ENCODE results near the gene MYCBP2.
"Not testable (repeated sequence)": the region's sequence is repeated elsewhere in the genome, so short reads cannot be mapped to it uniquely, and the experiment has no call there.

MYCBP2 gene

GRCh38 chr13:77013853-77014542 lies 312.9 kb downstream of the MYCBP2 start:
- Histone ChIP-seq H3K4me1 (ENCODE audit: insufficient read depth, low read length) (no peaks in the 10 kb centered on the region), H3K4me3 (ENCODE audit: low read length) (no peak overlapping the region), H3K9me3 (ENCODE audit: insufficient read depth, low read depth, low read length) (no peaks in the 10 kb centered on the region), H3K36me3 (ENCODE audit: insufficient read depth, low read length) (peaks cover 95% of the 10 kb centered on the region), H3K9ac (ENCODE audit: low read depth, low read length) (no peak overlapping the region), H3K27ac (ENCODE audit: low read depth, low read length) (no peak overlapping the region), H3K27me3 (ENCODE audit: insufficient read depth, low read length) (no peaks in the 10 kb centered on the region)
- 90% methylated on average over 2 of the region's 2 CpGs for WGBS

GRCh38 chr13:77009719-77010118 lies 317.2 kb downstream of the MYCBP2 start:
- not testable (repeated sequence) for H3K9me3 ChIP-seq (ENCODE audit: insufficient read depth, low read depth, low read length); H3K27me3 ChIP-seq (ENCODE audit: insufficient read depth, low read length); H3K9ac ChIP-seq (ENCODE audit: low read depth, low read length); H3K4me1 ChIP-seq (ENCODE audit: insufficient read depth, low read length); H3K27ac ChIP-seq (ENCODE audit: low read depth, low read length); H3K4me3 ChIP-seq (ENCODE audit: low read length)
- 94% methylated on average over 5 of the region's 5 CpGs for WGBS
- H3K36me3 ChIP-seq (ENCODE audit: insufficient read depth, low read length): peaks cover 82% of the 10 kb centered on the region

- H3K4me1 ChIP-seq (ENCODE audit: insufficient read depth, low read length): no peaks in the 10 kb centered on the region
- no peak overlapping the region for H3K9ac ChIP-seq (ENCODE audit: low read depth, low read length)
- no peak overlapping the region for H3K4me3 ChIP-seq (ENCODE audit: low read length)
- WGBS: 91% methylated on average over 2 of the region's 2 CpGs
- peaks cover 75% of the 10 kb centered on the region for H3K36me3 ChIP-seq (ENCODE audit: insufficient read depth, low read length)
- no peaks in the 10 kb centered on the region for H3K9me3 ChIP-seq (ENCODE audit: insufficient read depth, low read depth, low read length)
- H3K27me3 ChIP-seq (ENCODE audit: insufficient read depth, low read length): no peaks in the 10 kb centered on the region
- H3K27ac ChIP-seq (ENCODE audit: low read depth, low read length): no peak overlapping the region
Measured at GRCh38 chr13:77009011-77009410, 317.9 kb downstream of the MYCBP2 start.

GRCh38 chr13:77008337-77008736 lies 318.6 kb downstream of the MYCBP2 start:
- H3K27me3 ChIP-seq (ENCODE audit: insufficient read depth, low read length); H3K9me3 ChIP-seq (ENCODE audit: insufficient read depth, low read depth, low read length); H3K4me1 ChIP-seq (ENCODE audit: insufficient read depth, low read length); H3K9ac ChIP-seq (ENCODE audit: low read depth, low read length); H3K27ac ChIP-seq (ENCODE audit: low read depth, low read length); H3K4me3 ChIP-seq (ENCODE audit: low read length): not testable (repeated sequence)
- peaks cover 68% of the 10 kb centered on the region for H3K36me3 ChIP-seq (ENCODE audit: insufficient read depth, low read length)
- WGBS: 95% methylated on average over 4 of the region's 4 CpGs

- Histone ChIP-seq H3K4me1 (ENCODE audit: insufficient read depth, low read length) (no peaks in the 10 kb centered on the region), H3K9ac (ENCODE audit: low read depth, low read length) (no peak overlapping the region), H3K4me3 (ENCODE audit: low read length) (no peak overlapping the region), H3K36me3 (ENCODE audit: insufficient read depth, low read length) (peaks cover 61% of the 10 kb centered on the region), H3K9me3 (ENCODE audit: insufficient read depth, low read depth, low read length) (no peaks in the 10 kb centered on the region), H3K27ac (ENCODE audit: low read depth, low read length) (no peak overlapping the region), H3K27me3 (ENCODE audit: insufficient read depth, low read length) (no peaks in the 10 kb centered on the region)
- WGBS: 77% methylated on average over 6 of the region's 7 CpGs
Measured at GRCh38 chr13:77002590-77003190, 324.2 kb downstream of the MYCBP2 start.

- Histone ChIP-seq H3K4me3 (ENCODE audit: low read length) (no peak overlapping the region), H3K4me1 (ENCODE audit: insufficient read depth, low read length) (no peaks in the 10 kb centered on the region), H3K9ac (ENCODE audit: low read depth, low read length) (no peak overlapping the region), H3K36me3 (ENCODE audit: insufficient read depth, low read length) (peaks cover 57% of the 10 kb centered on the region), H3K27ac (ENCODE audit: low read depth, low read length) (no peak overlapping the region), H3K9me3 (ENCODE audit: insufficient read depth, low read depth, low read length) (no peaks in the 10 kb centered on the region), H3K27me3 (ENCODE audit: insufficient read depth, low read length) (no peaks in the 10 kb centered on the region)
- 87% methylated on average over 3 of the region's 4 CpGs for WGBS
Measured at GRCh38 chr13:77001963-77002587, 324.8 kb downstream of the MYCBP2 start.

- Histone ChIP-seq H3K9ac (ENCODE audit: low read depth, low read length) (no peak overlapping the region), H3K27ac (ENCODE audit: low read depth, low read length) (no peak overlapping the region), H3K4me1 (ENCODE audit: insufficient read depth, low read length) (no peaks in the 10 kb centered on the region), H3K4me3 (ENCODE audit: low read length) (no peak overlapping the region), H3K9me3 (ENCODE audit: insufficient read depth, low read depth, low read length) (no peaks in the 10 kb centered on the region), H3K27me3 (ENCODE audit: insufficient read depth, low read length) (no peaks in the 10 kb centered on the region), H3K36me3 (ENCODE audit: insufficient read depth, low read length) (peaks cover 56% of the 10 kb centered on the region)
- 92% methylated on average over 4 of the region's 4 CpGs for WGBS
Measured at GRCh38 chr13:77001540-77001939, 325.4 kb downstream of the MYCBP2 start.

GRCh38 chr13:77000475-77000874 lies 326.4 kb downstream of the MYCBP2 start:
- Histone ChIP-seq H3K4me1 (ENCODE audit: insufficient read depth, low read length) (no peaks in the 10 kb centered on the region), H3K9ac (ENCODE audit: low read depth, low read length) (no peak overlapping the region), H3K4me3 (ENCODE audit: low read length) (no peak overlapping the region), H3K9me3 (ENCODE audit: insufficient read depth, low read depth, low read length) (no peaks in the 10 kb centered on the region), H3K36me3 (ENCODE audit: insufficient read depth, low read length) (peaks cover 59% of the 10 kb centered on the region), H3K27me3 (ENCODE audit: insufficient read depth, low read length) (no peaks in the 10 kb centered on the region), H3K27ac (ENCODE audit: low read depth, low read length) (no peak overlapping the region)
- 95% methylated on average over 1 of the region's 1 CpG for WGBS

Data from HUES64 (cell line).